Measurements from ENCODE around the gene ZBTB8OS.
"Not testable (repeated sequence)": the region's sequence is repeated elsewhere in the genome, so short reads cannot be mapped to it uniquely, and the experiment has no call there.

The ZBTB8OS gene

GRCh38 chr1:32647308-32648134, 2.8 kb downstream of the ZBTB8OS start:
- no peak for DNase-seq

DNA sequence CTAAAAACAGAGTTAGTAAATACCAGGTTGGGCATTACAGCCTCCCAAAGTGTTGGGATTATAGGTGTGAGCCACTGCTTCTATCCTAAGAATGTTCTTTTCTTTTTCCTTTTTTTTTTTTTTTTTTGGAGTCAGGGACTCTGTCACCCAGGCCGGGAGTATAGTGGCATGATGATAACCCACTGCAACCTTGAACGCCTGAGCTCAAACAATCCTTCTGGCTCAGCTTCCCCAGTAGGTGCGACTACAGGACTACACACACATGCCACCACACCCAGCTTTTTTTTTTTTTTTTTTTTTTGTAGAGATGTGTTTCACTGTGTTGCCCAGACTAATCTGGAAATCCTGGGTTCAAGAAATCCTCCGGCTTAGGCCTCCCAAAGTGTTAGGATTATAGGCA, 5.9 kb downstream of the ZBTB8OS start:
- DNase-seq: no peak

DNA sequence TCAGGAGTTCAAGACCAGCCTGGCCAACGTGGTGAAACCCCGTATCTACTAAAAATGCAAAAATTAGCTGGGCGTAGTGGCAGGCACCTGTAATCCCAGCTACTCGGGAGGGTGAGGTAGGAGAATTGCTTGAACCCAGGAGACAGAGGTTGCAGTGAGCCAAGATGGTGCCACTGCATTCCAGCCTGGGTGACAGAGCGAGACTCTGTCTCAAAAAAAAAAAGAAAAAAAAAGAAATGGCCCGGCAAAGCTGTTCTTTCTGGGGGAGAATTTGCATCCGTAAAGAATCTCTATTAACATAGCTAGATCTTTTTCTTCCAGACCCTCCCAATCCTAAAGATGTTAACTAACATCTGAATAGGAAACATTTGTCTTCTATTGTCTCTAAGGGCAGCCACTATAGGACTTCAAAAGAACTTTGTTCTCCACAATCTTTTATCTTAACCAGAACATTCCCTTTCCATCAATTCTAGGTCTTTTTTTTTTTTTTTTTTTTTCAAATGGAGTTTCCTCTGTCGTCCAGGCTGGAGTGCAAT, 8.0 kb downstream of the ZBTB8OS start:
- not testable (repeated sequence) for DNase-seq

GRCh38 chr1:32639489-32640075, 10.8 kb downstream of the ZBTB8OS start:
- DNase-seq: no peak

GRCh38 chr1:32636914-32637645, 13.3 kb downstream of the ZBTB8OS start:
- DNase-seq: peak in 1 of 2 donors; percentile 33

GRCh38 chr1:32635508-32636277, 14.7 kb downstream of the ZBTB8OS start:
- DNase-seq: no peak

- DNase-seq: no peak
Measured at GRCh38 chr1:32632829-32633228, 17.5 kb downstream of the ZBTB8OS start.

GRCh38 chr1:32630173-32630572, 20.2 kb downstream of the ZBTB8OS start:
- DNase-seq: not testable (repeated sequence)

- DNase-seq: peak; percentile 34 to 50
Measured at GRCh38 chr1:32627596-32628162, 22.7 kb downstream of the ZBTB8OS start.

DNA sequence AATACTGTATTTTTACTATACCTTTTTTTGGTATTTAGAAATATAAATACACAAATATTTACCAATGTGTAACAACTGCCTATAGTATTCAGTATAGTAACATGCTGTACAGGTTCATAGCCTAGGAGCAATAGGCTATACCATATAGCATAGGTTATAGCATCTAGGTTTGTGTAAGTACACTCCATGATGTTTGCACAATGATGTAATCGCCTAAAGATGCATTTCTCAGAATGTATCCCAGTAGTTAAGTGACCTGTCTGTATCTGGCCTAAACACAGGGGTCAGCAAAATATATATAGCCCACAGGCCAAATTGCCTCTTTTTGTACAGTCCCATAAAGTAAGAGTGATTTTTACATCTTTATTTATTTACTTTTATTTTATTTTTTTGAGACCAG, 24.2 kb downstream of the ZBTB8OS start:
- DNase-seq: no peak

- DNase-seq: no peak
Measured at GRCh38 chr1:32623775-32624174, 26.6 kb downstream of the ZBTB8OS start.

DNA sequence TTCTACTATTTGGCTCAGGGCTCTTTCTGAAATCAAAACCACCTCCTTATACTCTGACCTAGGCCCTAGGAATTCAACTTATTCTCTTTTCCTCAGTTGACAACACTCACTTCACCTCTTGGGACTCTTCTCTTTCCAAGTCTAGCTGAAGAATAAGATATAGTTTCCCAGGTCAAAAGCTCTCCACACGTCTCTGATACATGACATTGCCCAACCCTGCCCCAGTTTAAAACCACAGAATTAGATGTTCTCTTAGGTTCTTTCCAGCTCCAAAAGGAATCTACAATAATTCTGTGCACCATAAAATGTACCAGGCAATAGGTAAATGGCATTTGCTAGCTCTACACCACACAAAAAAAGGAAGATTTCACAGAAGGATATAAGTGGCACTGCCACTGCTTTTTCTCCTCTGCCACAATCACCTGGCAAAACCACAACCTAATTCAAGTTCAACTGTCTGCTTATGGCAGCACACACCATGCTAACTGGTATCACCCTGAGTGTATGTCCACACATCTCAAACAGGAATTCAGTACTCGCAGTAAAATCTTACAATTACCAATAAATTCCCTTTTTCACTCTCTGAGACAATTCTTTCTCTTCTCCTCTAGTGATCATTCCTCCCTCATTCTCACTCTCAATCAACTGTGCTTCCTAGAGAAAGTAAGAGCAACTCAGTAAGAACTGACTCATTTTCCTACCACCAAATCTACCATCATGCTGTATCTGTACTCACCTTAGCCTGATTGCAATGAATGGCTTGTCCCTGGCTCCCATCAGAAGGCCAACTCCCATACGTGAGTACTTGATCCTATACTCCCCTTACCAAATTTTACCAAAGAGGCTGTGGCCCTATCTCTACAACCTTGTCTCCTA, 27.3 kb downstream of the ZBTB8OS start:
- no peak for DNase-seq

GRCh38 chr1:32622205-32622604, 28.1 kb downstream of the ZBTB8OS start:
- DNase-seq: no peak

GRCh38 chr1:32619701-32620485, 30.5 kb downstream of the ZBTB8OS start:
- DNase-seq: no peak

GRCh38 chr1:32618673-32619221, 31.6 kb downstream of the ZBTB8OS start:
- no peak for DNase-seq

- DNase-seq: no peak
Measured at GRCh38 chr1:32613472-32613871, 36.9 kb downstream of the ZBTB8OS start.

DNA sequence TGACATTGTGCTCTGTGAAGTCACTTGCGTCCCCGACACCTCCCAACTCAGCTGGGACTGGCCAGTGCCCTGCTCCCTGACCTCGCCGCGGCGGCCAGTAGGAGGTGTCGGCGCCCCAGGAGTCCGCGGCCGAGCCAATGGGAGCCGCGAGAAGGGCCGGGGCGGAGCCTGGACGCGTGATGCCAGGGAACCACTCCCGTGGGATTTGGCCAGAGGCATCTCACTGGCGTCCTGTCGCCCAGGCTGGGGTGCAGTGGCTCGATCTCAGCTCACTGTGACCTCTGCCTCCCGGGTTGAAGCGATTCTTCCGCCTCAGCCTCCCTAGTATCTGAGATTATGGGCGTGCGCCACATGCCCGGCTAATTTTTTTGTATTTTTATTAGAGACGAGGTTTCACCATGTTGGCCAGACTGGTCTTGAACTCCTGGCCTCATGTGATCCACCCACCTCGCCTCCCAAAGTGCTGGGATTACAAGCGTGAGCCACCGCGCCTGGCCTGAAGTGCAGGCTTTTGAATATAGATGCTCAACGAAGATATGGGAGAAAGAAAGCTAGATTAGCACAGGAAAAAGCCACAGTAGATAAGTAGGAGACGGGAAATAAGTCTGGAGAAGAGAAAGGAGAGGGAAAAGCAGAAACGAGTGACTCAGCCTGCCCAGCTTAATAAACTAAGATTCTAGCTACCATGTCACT, 38.0 kb downstream of the ZBTB8OS start:
- peak; percentile 44 to 63 for DNase-seq

DNA sequence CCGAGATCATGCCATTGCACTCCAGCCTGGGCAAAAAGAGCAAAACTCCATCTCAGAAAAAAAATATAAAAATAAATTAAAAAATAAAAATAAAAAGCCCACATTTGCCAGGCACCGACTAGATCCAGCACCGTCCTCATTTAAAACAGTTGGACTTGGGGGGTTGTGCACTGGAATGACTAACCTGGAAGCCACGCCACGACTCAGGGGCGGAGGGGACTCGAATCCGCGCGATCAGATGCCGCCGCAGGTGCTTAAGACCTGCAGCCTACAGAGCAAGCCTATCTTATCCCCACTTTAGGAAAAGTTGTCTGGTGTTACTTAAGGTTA, 38.5 kb downstream of the ZBTB8OS start:
- DNase-seq: no peak

- DNase-seq: no peak
Measured at GRCh38 chr1:32609180-32609579, 41.2 kb downstream of the ZBTB8OS start.

Measured in CD4-positive, alpha-beta T cell treated with Interleukin-4 for 1 hour (primary cell).